Kidney capillary endothelial cell (primary cell): ENCODE results near the gene PAGR1.
"Not testable (repeated sequence)": the region's sequence is repeated elsewhere in the genome, so short reads cannot be mapped to it uniquely, and the experiment has no call there.

ENCODE experiments used
- DNase-seq: peaks from one replicate; pipeline ENCODE4 v3.0.0-alpha.2; 2018; ENCODE audit warnings: low spot score

PAGR1 gene

DNA sequence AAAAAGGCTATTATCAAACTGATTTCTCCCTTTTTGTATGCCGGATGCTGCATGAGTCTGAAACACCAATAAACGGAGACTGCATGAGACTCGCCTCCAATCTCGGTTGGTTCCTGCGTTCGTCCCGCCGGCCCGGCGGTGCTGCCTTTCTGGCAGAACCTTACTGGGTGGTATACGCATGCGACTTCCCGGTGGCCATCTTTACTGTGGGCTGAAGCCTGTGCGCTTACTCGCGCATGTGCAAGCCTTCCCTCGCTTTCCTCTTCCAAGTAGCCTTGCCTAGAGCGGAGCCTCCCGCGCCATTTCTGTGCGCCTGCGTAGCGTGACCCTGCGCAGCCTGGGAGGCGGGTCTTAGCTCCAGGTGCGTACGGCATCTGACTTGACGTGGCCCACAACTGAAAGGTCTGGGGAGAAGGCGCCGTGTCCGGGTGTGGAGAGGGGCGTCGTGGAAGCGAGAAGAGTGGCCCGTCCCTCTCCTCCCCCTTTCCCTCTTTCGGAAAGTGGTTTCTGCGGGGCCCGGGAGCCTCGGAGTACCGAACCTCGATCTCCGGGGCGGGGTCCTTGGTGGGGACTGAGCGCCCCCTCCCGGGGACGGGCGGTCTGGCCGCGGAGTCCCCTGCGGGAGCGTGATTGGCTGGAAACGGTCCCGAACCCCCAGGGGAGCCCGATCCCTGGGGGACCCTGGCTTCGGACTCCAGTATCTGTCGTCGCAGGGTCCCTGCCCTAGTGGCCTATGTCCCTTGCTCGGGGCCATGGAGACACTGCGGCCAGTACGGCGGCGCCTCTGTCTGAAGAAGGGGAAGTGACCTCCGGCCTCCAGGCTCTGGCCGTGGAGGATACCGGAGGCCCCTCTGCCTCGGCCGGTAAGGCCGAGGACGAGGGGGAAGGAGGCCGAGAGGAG is at the start of gene PAGR1:
PAGR1 (plus strand) TSS at position 360 of the 901 bp plus-strand sequence; CDS start at position 734, 374 bp downstream.
- DNase-seq, result peak; percentile 99

DNA sequence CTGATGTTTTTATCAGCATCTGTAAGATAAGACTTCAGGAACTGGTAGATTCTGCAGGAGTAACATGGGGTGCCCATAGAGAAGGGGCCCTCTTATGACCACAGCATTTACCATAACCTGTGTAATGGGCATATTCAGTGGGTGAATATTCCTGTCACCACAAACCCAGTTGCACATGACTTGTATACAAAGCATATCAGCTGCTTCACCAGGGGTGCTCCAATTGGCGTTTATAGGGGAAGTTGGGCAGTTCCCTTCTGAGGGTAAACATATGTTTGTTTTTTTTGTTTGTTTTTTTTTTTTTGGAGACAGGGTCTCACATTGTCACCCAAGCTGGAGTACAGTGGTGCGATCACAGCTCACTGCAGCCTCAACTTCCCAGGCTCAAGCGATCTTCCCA is 49.4 kb upstream of the PAGR1 start:
- no peak for DNase-seq

DNA sequence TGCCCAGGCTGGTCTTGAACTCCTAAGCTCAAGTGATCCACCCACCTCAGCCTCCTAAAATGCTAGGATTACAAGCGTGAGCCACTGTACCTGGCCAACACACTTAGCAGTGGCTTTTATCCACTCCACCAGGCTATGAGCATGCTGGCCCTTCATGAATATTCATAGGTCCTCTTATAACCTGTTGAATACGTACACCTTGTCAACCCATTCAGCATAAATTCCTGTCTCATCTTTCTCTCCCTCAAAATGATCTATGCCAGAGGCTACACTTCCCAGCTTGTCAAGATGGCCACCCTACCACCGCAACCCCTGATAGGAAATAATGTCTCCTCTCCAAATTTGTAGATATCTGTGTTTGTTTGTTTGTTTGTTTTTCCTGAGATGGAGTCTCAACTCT is 48.9 kb upstream of the PAGR1 start:
- no peak for DNase-seq

DNA sequence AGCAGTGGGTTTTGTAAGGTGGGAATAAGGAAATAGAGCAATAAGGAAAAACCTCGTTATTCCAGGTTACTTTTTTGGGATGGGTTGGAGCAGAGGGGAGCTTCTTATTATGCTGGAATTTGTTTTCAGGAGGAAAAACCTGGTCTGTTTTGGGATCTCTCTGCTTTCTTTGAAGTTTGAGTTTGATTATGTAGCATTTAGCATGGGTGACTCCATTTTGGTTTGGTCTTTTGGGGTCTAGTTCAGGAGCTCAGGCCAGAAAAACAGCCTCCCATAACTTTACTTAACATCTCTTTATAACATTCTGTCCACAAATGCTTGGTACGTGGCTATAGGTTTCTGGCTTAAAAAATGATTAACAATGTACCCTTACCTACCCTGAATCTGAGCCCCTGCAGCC is 46.4 kb upstream of the PAGR1 start:
- no peak for DNase-seq

DNA sequence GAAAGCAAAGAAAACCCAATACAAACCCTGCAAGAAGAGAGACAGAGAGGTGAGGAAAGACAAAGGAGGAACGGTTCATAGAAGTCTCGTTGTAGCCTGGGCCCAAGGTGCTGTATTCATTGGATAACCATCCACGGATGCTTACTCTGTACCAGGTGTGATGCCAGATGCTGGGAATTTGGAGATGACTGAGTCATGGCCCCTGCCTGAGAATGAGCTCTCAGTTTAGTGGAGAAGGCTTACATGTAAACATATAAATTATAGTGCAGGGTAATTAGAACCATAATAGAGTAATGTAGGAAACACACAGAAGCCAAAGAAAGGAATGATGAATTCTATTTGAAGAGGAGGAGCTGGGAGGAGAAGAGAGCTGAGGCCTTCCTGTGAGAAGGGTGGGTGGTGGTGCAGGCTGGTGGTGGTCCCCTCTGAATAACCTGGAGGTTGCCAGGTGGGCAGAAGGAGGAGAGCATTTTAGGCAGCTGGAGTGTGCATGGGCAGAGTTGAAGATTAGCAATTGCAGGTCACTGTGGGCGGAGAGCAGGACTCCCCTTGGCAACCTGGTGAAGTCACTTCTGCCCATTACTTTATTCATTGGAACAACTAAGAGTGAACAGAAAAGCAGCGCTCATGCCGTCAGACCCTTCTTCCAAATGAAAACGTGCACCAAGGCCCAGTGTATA is 45.6 kb upstream of the PAGR1 start:
- no peak for DNase-seq

DNA sequence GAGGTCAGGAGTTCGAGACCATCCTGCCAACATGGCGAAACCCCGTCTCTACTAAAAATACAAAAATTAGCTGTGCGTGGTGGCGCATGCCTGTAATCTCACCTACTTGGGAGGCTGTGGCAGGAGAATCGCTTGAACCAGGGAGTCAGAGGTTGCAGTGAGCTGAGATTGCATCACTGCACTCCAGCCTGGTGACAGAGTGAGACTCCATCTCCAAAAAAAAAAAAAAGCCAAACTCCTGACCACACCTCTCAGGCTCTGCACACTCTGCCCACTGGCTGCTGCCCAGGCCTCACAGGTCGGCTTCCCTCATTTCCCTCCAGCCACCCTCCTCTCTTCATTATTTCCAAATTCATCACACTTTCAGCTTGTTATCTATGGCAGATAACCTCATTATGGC is 43.6 kb upstream of the PAGR1 start:
- not testable (repeated sequence) for DNase-seq

DNA sequence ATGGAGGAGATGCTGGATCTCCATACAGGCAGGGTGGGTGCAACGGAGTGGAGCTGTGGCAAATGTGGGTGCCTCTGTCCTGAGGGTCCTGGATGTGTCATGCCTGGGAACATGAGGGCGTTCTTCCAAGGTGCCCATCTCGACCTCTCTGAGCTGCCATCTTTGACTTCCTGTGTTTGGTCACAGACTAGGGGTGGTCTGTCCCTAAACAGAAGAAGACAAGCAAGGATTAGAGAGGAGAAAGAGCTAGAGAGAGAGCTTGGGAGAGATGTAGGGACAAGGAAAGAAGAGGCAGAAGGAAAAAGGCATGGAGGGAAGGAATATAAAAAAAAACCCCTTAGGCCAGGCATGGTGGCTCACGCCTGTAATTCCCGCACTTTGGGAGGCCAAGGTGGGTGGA is 41.2 kb upstream of the PAGR1 start:
- no peak for DNase-seq

DNA sequence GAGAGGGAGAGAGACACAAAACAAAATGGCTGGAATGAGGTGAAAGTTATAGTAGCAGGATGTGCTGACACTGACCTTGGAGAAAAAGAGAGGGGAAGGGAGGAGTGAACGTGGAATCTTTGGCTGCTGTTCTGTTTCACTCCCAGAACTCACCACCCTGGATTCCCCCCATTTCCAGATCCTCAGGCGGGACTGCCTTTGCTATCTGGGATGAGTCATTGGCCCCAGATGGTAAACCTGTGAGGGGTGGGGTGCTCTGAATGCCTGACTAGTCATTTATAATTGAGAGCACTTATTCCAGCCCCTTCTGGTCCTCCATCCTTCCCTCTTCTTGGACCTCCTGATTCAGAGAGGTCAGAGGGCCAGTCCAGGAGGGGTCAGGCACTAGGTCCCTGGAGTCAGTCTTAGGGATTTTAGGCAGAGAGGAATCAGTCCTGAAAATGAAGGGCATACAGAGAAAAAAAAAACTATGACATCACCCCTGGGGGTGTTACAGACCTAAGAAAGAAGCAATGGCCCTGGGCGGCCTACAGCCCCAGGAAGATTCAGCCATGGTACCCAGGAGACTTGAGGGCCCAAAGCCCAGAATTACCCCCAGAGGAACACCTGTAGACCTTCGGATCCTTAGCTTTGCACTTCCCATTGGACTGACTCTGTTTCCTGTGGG is 40.1 kb upstream of the PAGR1 start:
- DNase-seq, result no peak

DNA sequence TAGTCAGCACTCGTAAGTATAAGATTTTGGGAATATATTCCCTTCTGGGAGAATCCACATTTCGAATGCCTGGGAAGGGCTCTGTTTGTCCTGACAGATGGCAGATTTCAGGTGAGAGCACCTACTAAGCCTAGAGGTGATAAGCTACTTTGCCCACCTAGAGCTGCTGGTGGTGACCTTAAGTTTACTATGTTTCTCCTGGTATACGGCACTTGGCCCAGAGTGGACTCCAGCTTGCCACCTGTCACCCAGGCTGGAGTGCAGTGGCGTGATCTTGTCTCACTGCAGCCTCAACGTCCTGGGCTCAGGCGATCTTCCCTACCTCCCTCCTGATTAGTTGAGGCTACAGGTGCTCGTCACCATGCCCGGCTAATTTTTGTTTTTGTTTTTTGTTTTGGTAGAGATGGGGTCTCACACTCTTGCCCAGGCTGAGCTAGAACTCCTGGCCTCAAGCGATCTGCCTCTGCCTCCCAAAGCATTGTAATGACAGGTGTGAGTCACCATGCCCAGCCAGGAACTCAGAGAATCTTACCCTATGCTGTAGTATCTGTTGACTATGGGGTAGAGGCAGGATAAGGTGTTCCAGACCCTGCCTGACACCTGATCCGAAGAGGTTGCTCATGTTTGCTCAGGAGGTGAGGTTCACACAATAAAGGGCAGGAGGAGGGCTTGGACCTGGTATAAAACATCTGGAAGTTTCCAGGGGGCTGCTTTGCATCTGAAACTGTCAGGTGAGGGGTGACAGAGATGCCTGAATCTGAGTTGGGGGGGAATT is 38.2 kb upstream of the PAGR1 start, which contains the start of gene ZG16:
ZG16 (plus strand) TSS at position 681 of the 775 bp plus-strand sequence. CDS start 1,011 bp downstream, outside the sequence.
- no peak for DNase-seq

DNA sequence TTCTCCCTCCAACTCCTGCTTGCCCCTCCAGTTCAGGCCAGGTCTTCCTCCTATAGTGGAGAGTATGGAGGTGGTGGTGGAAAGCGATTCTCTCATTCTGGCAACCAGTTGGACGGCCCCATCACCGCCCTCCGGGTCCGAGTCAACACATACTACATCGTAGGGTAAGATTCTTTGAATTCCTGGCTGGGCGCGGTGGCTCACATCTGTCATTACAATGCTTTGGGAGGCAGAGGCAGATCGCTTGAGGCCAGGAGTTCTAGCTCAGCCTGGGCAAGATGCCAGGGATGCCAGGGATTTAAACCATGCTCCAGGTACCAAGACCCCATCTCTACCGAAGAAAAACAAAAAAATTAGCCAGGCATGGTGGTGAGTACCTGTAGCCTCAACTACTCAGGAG is 36.5 kb upstream of the PAGR1 start:
- no peak for DNase-seq

DNA sequence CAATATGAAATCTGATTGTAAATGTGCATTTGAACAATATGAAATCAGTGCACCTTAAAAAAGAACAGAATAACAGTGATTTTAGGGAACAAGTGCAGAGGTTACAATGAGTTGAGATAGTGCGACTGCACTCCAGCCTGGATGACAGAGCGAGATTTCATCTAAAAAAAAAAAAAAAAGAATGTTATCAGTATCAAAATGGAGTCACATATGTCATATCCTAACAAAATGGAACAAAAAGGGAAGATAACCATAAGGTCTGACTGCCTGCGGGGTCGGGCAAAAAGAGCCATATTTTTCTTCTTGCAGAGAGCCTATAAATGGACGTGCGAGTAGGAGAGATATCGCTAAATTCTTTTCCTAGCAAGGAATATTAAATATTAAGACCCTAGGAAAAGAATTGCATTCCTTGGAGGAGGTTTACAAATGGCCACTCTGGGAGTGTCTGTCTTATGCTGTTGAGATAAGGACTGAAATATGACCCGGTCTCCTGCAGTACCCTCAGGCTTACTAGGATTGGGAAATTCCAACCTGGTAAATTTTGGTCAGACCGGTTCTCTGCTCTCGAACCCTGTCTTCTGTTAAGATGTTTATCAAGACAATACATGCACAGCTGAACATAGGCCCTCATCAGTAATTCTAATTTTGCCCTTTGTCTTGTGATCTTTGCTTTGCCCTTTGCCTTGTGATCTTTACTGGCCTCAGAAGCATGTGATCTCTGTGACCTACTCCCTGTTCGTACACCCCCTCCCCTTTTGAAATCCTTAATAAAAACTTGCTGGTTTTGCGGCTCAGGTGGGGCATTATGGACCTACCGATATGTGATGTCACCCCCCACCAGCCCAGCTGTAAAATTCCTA is 32.6 kb upstream of the PAGR1 start:
- not testable (repeated sequence) for DNase-seq

DNA sequence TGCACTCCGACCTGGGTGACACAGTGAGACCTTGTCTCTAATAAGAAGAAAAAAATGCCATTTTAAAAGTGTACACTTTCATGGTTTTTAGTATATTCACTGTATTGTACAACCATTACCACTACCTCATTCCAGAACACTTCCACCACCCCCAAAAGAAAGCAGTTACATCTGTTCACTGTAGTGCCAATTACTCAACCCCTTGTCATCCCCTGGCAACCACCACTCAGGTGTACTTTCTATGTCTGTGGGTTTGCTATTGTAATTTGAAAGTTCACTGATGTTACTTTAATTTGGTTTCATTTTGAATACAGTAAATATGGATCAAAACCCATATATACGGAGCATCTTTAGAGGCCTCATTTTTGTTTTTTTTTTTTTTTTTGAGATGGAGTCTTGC is 31.8 kb upstream of the PAGR1 start:
- no peak for DNase-seq

DNA sequence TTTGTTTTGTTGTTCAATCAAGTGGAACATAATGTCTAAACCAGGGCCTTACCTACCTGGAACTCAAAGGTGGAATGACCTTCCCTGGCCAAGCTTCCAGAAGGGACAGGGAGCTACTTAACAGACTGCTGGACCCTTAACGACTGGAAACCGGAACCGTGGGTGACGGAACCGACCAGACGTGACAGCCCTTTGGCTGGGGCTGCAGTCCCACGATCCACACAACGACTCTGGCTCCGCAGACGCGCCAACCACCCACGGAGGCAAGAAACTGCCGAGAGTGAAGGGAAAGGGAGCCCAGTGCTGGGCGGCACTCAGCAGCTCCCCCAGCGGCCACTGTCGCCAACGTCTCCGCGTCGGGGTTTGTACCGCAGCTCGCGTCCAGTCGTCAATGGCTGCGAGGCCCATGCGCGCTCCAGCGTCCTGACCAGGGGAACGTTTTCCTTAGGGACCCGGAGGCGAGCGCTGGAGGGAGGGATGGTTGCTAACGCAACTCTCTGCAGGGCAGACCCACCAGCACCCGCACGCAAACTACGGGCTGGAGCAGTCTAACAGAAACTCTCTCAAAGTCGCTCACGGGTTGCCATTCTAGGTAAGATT is 31.0 kb upstream of the PAGR1 start:
- peak; percentile 53 for DNase-seq

DNA sequence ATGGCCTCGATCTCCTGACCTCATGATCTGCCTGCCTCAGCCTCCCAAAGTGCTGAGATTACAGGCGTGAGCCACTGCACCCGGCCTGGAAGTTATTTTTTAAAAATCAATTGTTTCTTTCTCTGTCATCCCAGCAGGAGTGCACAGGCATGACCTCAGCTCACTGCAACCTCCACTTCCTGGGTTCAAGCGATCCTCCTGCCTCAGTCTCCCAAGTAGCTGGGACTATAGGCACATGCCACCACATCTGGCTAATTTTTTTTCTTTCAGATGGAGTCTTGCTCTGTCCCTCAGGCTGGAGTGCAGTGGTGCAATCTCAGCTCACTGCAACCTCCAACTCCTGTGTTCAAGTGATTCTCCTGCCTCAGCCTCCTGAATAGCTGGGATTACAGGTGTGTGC is 28.8 kb upstream of the PAGR1 start:
- not testable (repeated sequence) for DNase-seq

DNA sequence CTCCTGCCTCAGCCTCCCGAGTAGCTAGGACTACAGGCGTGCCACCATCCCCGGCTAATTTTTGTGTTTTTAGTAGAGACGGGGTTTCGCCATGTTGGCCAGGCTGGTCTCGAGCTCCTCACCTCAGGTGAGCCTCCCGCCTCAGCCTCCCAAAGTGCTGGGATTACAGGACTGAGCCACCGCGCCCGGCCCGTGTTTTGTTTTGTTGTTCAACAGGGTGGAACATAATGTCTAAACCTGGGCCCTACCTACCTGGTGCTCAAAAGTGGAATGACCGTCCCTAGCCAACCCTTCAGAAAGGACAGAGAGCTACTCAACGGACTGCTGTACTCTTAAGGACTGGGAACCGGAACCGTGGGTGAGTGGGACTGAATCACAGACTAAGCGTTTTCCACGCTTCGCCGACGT is 26.2 kb upstream of the PAGR1 start:
- DNase-seq, result no peak

DNA sequence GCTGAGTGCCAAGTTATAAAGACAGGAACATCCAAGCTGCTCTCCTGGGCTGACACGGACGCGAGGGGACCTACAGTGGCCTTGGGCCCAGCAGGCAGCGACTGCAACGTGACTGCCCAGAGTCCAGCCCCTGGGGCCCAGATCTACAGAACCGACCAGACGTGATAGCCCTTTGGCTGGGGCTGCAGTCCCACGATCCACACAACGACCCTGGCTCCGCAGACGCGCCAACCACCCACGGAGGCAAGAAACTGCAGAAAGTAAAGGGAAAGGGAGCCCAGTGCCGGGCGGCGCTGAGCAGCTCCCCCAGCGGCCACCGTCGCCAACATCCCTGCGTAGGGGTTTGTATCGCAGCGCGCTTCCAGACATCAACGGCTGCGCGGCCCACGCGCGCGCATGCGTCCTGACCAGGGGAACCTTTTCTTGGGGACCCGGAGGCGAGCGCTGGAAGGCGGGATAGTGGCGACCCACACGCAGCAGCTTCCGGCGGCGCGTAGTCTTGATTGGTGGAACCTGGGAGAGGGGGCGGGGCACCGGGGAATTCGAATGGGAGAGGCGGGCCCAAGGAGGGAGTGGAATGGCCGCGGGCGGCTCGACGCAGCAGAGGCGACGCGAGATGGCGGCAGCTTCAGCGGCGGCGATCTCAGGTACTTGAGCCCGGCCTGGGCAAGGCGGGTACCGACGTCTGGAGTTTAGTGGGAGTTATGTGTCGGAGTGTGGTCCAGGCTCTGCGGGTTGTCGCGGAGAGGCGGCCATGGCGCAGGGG is 25.6 kb upstream of the PAGR1 start, which contains the start of gene KIF22:
KIF22 (plus strand) TSS at position 569 of the 766 bp plus-strand sequence; CDS start at position 578, 9 bp downstream.
- DNase-seq, result peak; percentile 99

DNA sequence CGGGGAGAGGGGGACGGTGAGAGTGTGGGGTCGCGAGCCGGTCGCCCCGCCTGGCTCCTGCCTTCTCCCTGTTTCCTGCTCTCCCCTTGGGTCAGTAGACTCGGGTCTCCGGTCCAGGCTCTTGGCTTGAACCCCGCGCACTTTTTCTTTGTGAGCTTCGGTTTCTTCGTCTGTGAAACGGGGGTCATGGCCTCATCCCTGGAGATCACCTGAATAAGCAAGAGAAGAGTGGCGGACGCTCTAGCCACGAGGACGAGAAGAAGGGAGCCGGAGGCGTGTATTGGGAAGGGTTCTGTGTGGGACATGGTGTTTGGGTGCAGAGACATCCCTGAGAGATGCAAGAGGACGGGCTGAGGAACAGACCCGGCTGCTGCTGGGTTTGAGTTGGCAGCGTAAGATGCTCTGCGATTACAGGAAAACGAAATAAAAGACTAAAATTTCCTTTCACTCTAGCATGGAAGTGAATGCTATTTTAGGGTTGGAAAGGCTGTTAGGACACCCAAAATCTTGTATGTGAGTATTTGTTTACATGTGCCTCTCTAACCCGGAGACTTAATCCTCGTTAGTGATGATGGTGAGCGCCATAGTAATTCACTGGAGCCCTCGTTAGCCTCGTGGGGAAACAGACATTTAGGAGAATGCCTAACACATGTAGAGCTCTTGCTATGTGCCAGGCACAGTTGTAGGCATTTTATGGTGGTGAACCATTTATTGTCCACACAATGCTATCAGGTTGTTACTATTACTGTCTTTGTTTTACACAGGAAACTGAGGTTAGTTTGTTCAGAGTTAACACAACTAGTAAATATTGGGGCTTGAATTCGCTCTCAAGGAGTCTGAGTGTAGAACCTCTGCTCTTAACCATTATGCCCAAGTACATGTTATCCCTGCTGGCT is 24.8 kb upstream of the PAGR1 start:
- no peak for DNase-seq
